K562 (cell line): ENCODE measurements around the gene PHPT1. TPM values are rescaled to one million over a fixed set of nuclear protein-coding genes. Genes with fewer than 3 reads are reported as not detected.

Experiments
- ATAC-seq: fragments of 200-7000 bp; cut with Tn5 transposase; 3 replicates; pipeline ENCODE4 v1.9.1; 2020; ENCODE audit warnings: moderate library complexity
- BruUV-seq: library from RNA; stranded (reverse); fragments of 400-500 nt; replicated peaks from 2 replicates; lab custom pipeline; 2021; lab: Mats Ljungman, UMichigan
- CTCF ChIA-PET: fragments of 300-600 bp; formaldehyde crosslinking; extraction: SDS; loops from one replicate; lab custom pipeline; 2021; ENCODE audit warnings: low intra/inter-chr PET ratio; lab: Yijun Ruan, JAX
- POLR2A ChIA-PET: fragments of 300-600, 350-650 bp; sonication (Branson Sonifier 250); formaldehyde crosslinking; extraction: SDS; loops from one replicate; lab custom pipeline; 2021; ENCODE audit warnings: antibody characterized with exemption, inconsistent platforms; lab: Yijun Ruan, JAX
- DNase-seq, 4 experiments: peaks; one replicate each; pipeline versions ENCODE4 v3.0.0 to v3.0.0-alpha.2; 2011 to 2018; ENCODE audit warnings: low spot score in 3 of 4, mixed read lengths in 3 of 4; ENCODE audit errors: extremely low read depth in 1 of 4
- FAIRE-seq: peaks from 2 replicates; lab custom pipeline; 2011; peaks lifted over from hg19 to GRCh38; lab: Jason Lieb, UNC
- H2AFZ ChIP-seq: 2 replicates; pipeline ENCODE4 v1.6.0; 2011; ENCODE audit warnings: low read depth, low read length, control low read depth, inconsistent platforms
- H3K27ac ChIP-seq: fragments of 200-600 bp; 3 replicates; pipeline ENCODE4 v1.8.0; 2011; ENCODE audit warnings: low read depth, mild to moderate bottlenecking, control low read depth, inconsistent platforms, low read length, moderate library complexity, mixed read lengths; ENCODE audit errors: extremely low read depth
- H3K27me3 ChIP-seq, 2 experiments: fragments of 300-600 bp in 1 of 2; 2 replicates in 1 of 2; 3 replicates in 1 of 2; pipeline versions ENCODE4 v1.6.0 to v1.8.0; 2011; ENCODE audit warnings: inconsistent platforms in 2 of 2, low read length in 2 of 2, mild to moderate bottlenecking in 1 of 2, mixed read lengths in 1 of 2, moderate library complexity in 1 of 2; ENCODE audit not compliant: control insufficient read depth in 2 of 2, insufficient read depth in 2 of 2
- H3K36me3 ChIP-seq: fragments of 300-600 bp; 3 replicates; pipeline ENCODE4 v1.8.0; 2011; ENCODE audit warnings: mild to moderate bottlenecking, low read length, inconsistent platforms; ENCODE audit not compliant: control insufficient read depth, insufficient read depth
- H3K4me1 ChIP-seq, 2 experiments: fragments of 200-600 bp in 1 of 2; replicated peaks in 1 of 2; 2 replicates in 1 of 2; 3 replicates in 1 of 2; pipeline versions ENCODE4 v1.5.1 to v1.8.0; 2011; ENCODE audit warnings: inconsistent platforms in 2 of 2, low read length in 2 of 2, mild to moderate bottlenecking in 1 of 2, mixed read lengths in 1 of 2, moderate library complexity in 1 of 2; ENCODE audit not compliant: control insufficient read depth in 2 of 2, insufficient read depth in 2 of 2
- H3K4me2 ChIP-seq: 2 replicates; pipeline ENCODE4 v1.6.1; 2011; ENCODE audit warnings: low read length, control low read depth, inconsistent platforms, mixed read lengths; ENCODE audit not compliant: insufficient read depth
- H3K4me3 ChIP-seq: fragments of 200-600 bp; sonication (generic), shearing (Covaris generic); 2 replicates; pipeline ENCODE4 v1.5.1; 2016; ENCODE audit warnings: control low read depth, inconsistent platforms
- H3K79me2 ChIP-seq: fragments of 200-600 bp; 3 replicates; pipeline ENCODE4 v1.8.0; 2011; ENCODE audit warnings: low read length, inconsistent platforms; ENCODE audit not compliant: control insufficient read depth, insufficient read depth
- H3K9ac ChIP-seq, 2 experiments: 2 replicates each; pipeline versions ENCODE4 v1.6.0 to v1.6.1; 2011; ENCODE audit warnings: low read depth in 2 of 2, low read length in 2 of 2, control low read depth in 1 of 2, inconsistent platforms in 1 of 2, mild to moderate bottlenecking in 1 of 2, mixed read lengths in 1 of 2; ENCODE audit not compliant: insufficient read depth in 1 of 2
- H3K9me1 ChIP-seq: one replicate; pipeline ENCODE4 v1.6.0; 2011; ENCODE audit warnings: inconsistent platforms, mild to moderate bottlenecking, low read length, moderate library complexity; ENCODE audit not compliant: control insufficient read depth, insufficient read depth
- H3K9me3 ChIP-seq: replicated peaks from 2 replicates; pipeline ENCODE4 v1.5.1; 2011; ENCODE audit warnings: low read depth, low read length, inconsistent platforms; ENCODE audit not compliant: control insufficient read depth, insufficient read depth
- H4K20me1 ChIP-seq: replicated peaks from 2 replicates; pipeline ENCODE4 v1.6.1; 2011; ENCODE audit warnings: low read length, inconsistent platforms, mixed read lengths; ENCODE audit not compliant: control insufficient read depth, insufficient read depth
- DMBX1 ChIP-seq: fragments of 250-450 bp; sonication (Bioruptor Pico); IDR thresholded peaks from 2 replicates; pipeline ENCODE4 v1.8.0; 2022; ENCODE audit warnings: inconsistent platforms, mild to moderate bottlenecking, moderate library complexity, borderline replicate concordance
- FIP1L1 ChIP-seq: fragments of 200-400 bp; formaldehyde crosslinking; IDR thresholded peaks from 2 replicates; pipeline ENCODE4 v1.6.1; 2018; ENCODE audit warnings: mild to moderate bottlenecking, low read depth, low read length; ENCODE audit not compliant: poor library complexity, severe bottlenecking
- POLR2G ChIP-seq: fragments of 200-400 bp; formaldehyde crosslinking; IDR thresholded peaks from 2 replicates; pipeline ENCODE4 v1.6.1; 2017; ENCODE audit warnings: low read depth, mild to moderate bottlenecking, antibody characterized with exemption, low read length, moderate library complexity
- RBM22 ChIP-seq: fragments of 200-400 bp; formaldehyde crosslinking; IDR thresholded peaks from 2 replicates; pipeline ENCODE4 v1.6.1; 2018; ENCODE audit warnings: low read length, low read depth; ENCODE audit not compliant: poor library complexity, severe bottlenecking
- SUPT5H ChIP-seq: fragments of 450-650 bp; IDR thresholded peaks from 2 replicates; pipeline ENCODE4 v1.6.1; 2016
- WGBS: fragments of 100-300 bp; shearing (Covaris generic); methylation state at CpG from one replicate; pipeline ENCODE4 v1.1.6; 2016; ENCODE audit warnings: low coverage, mixed read lengths; ENCODE audit not compliant: insufficient coverage; ENCODE audit errors: missing lambda C conversion rate; 5-methylcytosine and 5-hydroxymethylcytosine counted together
- in situ Hi-C: fragments of 300-500 bp; cut with MboI; formaldehyde crosslinking; loops from 4 replicates; pipeline ENCODE4 v1.15.0; 2018; ENCODE audit warnings: inconsistent platforms, mixed read lengths
- intact Hi-C: fragments of 100-400 bp; cut with micrococcal nuclease; formaldehyde crosslinking; loops from 2 replicates; pipeline ENCODE4 v1.14.2; 2022
- polyA plus RNA-seq, 8 experiments: library from polyadenylated mRNA; depleted of rRNA in 4 of 8; stranded (reverse) in 5 of 8; unstranded in 3 of 8; fragments of >200 nt; fragmentation: Nextera tagmentation in 2 of 8; fragmentation: Illumina TruSeq in 1 of 8; extraction: Ambion mirVana in 2 of 8; extraction: Trizol in 1 of 8; gene quantifications; 2 replicates each; pipeline versions ENCODE4 v1.2.1 to v1.2.3, GENCODE V29; 2011 to 2014; ENCODE audit warnings: inconsistent platforms in 1 of 8, missing spikeins in 1 of 8
- total RNA-seq, 7 experiments: library from RNA; depleted of rRNA in 6 of 7; stranded (reverse); fragments of >200 nt in 6 of 7; fragmentation: Illumina TruSeq in 2 of 7; extraction: Trizol in 2 of 7; gene quantifications; 2 replicates each; pipeline versions ENCODE4 v1.2.1 to v1.2.3, GENCODE V29; 2011 to 2021; ENCODE audit warnings: low replicate concordance in 1 of 7

PHPT1 gene
- total and polyA plus RNA-seq, 9 of the 15 experiments (the other 6 are each of a cell fraction or from before 2014, with no cell fraction given): 20.9 to 166 (median 129) TPM

DNA sequence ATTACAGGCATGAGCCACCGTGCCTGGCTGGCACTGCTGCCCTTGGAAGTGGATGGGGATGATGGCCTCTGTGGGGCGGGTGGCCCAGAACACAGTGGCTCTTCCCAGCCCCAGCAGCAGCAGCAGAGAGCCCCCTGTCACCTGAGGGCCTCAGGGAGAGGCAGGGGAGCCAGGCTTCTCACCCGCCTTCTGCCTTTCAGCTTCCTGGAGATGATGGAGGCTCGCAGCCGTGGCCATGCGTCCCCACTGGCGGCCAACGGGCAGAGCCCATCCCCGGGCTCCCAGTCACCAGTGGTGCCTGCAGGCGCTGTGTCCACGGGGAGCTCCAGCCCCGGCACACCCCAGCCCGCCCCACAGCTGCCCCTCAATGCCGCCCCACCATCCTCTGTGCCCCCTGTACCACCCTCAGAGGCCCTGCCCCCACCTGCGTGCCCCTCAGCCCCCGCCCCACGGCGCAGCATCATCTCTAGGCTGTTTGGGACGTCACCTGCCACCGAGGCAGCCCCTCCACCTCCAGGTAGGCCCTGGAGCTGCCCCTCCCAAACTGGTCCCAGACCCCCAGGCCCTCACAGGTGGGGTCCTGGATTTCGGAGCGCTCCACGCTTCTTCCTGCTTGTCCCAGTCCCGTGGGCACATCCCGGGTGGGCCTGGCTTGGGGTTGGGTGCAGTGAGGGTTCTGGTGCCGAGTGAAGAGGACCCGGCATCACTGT lies 11.9 kb upstream of the PHPT1 start:
- BruUV-seq: no TSS peak
- in situ Hi-C loops: no loop called here
- Histone ChIP-seq H3K27me3 (no peaks in the 10 kb centered on the region), H3K9me1 (peaks cover 3% of the 10 kb centered on the region), H3K9ac (no peak overlapping the region; a peak in 1 of 4 replicates), H3K4me1 (peaks cover 7 to 75% of the 10 kb centered on the region in 2 experiments), H3K36me3 (peaks cover 74% of the 10 kb centered on the region; the same call in 2 of the 3 replicates), H2AFZ (no peak overlapping the region), H3K4me3 (no peak overlapping the region), H3K27ac (no peak overlapping the region), H3K79me2 (no peaks in the 10 kb centered on the region), H4K20me1 (peaks cover 17% of the 10 kb centered on the region), H3K9me3 (no peaks in the 10 kb centered on the region), H3K4me2 (no peak overlapping the region)
- no peak for DNase-seq
- FAIRE-seq: no peak
- no peak for ATAC-seq
- peak; percentile 69 for TF ChIP-seq RBM22
- no peak for TF ChIP-seq DMBX1 (CRISPR knock-in tag)
- peak; percentile 25 for TF ChIP-seq FIP1L1
- peak; percentile 61 for TF ChIP-seq POLR2G
- peak; percentile 39; the same call in 1 of the 2 replicates for TF ChIP-seq SUPT5H
- ChIA-PET CTCF (no interaction called here), POLR2A (interaction anchor here (0.6 to 1.3 kb wide), 3 partner anchors 10 to 380 kb away, joined by 3 to 5 read pairs (median 4); no protein-coding TSS in a partner anchor)
- WGBS: 84% methylated on average over 19 of the region's 27 CpGs
- intact Hi-C loops: no loop called here
